NT2/D1 (cell line): ENCODE measurements around the gene PYGO2.
"Not testable (repeated sequence)": the region's sequence is repeated elsewhere in the genome, so short reads cannot be mapped to it uniquely, and the experiment has no call there.

Experiments used
- DNase-seq: peaks from one replicate; pipeline ENCODE4 v3.0.0-alpha.2; 2011; ENCODE audit warnings: low read depth, low spot score
- H3K27me3 ChIP-seq: 2 replicates; pipeline ENCODE4 v1.6.0; 2011; ENCODE audit warnings: mild to moderate bottlenecking; ENCODE audit not compliant: insufficient read length, insufficient read depth
- H3K36me3 ChIP-seq: 2 replicates; pipeline ENCODE4 v1.6.1; 2011; ENCODE audit warnings: mild to moderate bottlenecking, low read length, mixed read lengths; ENCODE audit not compliant: insufficient read depth, insufficient read length
- H3K4me1 ChIP-seq: 2 replicates; pipeline ENCODE4 v1.5.1; 2011; ENCODE audit not compliant: insufficient read depth, insufficient read length
- H3K4me3 ChIP-seq: 2 replicates; pipeline ENCODE4 v1.5.1; 2011; ENCODE audit warnings: low read depth; ENCODE audit not compliant: insufficient read length
- H3K9ac ChIP-seq: 2 replicates; pipeline ENCODE4 v1.6.0; 2011; ENCODE audit warnings: low read depth; ENCODE audit not compliant: insufficient read length
- H3K9me3 ChIP-seq: 2 replicates; pipeline ENCODE4 v1.5.1; 2011; ENCODE audit warnings: mild to moderate bottlenecking, low read length; ENCODE audit not compliant: insufficient read depth
- SUZ12 ChIP-seq: IDR thresholded peaks from 2 replicates; pipeline ENCODE4 v1.6.1; 2011; ENCODE audit not compliant: insufficient read length, insufficient read depth; ENCODE audit errors: extremely low read depth
- YY1 ChIP-seq: IDR thresholded peaks from 2 replicates; pipeline ENCODE4 v1.6.1; 2011; ENCODE audit not compliant: insufficient read length, insufficient read depth
- ZNF274 ChIP-seq: IDR thresholded peaks from 2 replicates; pipeline ENCODE4 v1.6.1; 2011; ENCODE audit warnings: mild to moderate bottlenecking, low read depth, low read length

PYGO2 gene

GRCh38 chr1:154993572-154994268 lies 32.1 kb upstream of the PYGO2 start, which contains the start of gene LENEP:
Gene LENEP (plus strand): TSS chr1:154993586. CDS start chr1:154993608, 22 bp downstream.
- DNase-seq = no peak
- no peak for TF ChIP-seq SUZ12
- TF ChIP-seq ZNF274 = no peak
- no peak for TF ChIP-seq YY1
- no peak within 1 kb of the TSS for H3K4me3 ChIP-seq
- H3K27me3 ChIP-seq = no peaks in the 10 kb centered on the region
- no peaks in the 10 kb centered on the region for H3K9me3 ChIP-seq
- H3K4me1 ChIP-seq = peaks cover 19% of the 10 kb centered on the region
- H3K36me3 ChIP-seq = peaks cover 48% of the 10 kb centered on the region
- peak within 1 kb of the TSS; percentile 17 for H3K9ac ChIP-seq

DNA sequence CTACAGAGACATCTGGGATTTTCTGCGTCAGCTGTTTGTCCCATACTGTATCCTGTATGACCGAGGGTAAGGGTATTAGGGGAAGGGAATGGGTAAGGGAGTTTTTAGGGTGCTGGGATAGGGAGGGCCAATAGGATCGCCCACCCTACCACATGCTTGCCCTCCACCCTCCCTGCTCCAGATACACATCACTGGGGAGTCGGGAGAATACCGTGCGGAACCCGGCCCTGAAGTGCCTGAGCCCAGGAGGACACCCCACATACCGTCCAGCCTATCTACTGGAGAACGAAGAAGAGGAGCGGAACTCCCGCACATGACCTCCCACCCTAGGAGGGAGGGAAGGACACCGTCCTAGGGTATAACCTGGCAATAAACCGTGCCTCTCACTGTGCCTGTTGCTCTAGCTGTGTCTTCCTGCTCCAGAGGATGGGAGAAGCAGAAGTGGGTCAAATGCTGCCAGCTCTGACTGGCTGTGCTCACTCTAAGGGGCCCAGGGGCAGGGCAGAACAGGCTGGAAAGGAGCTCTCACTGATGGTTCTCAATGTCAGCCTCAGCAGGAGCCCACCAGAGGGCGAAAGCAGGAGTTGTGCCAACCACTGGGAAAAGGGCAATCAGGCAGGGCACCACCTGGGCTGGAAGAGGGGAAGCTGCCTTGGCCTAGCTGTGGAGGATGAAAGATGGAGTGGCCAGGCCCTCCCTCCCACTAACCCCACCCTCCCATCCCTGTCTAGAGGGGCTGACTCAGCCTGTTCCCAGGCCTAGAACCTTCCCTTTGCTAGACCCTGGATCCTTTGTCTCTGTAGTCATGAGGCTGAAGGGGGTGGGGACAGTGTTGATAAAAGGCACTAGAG lies 31.4 kb upstream of the PYGO2 start:
- H3K4me1 ChIP-seq = peaks cover 26% of the 10 kb centered on the region
- H3K9ac ChIP-seq = no peak overlapping the region
- H3K27me3 ChIP-seq = no peaks in the 10 kb centered on the region
- no peak overlapping the region for H3K4me3 ChIP-seq
- TF ChIP-seq ZNF274 (no peak), SUZ12 (no peak), YY1 (no peak)
- no peaks in the 10 kb centered on the region for H3K9me3 ChIP-seq
- H3K36me3 ChIP-seq = peaks cover 56% of the 10 kb centered on the region
- no peak for DNase-seq

- no peak for TF ChIP-seq YY1
- no peak for TF ChIP-seq ZNF274
- TF ChIP-seq SUZ12 = no peak
- Histone ChIP-seq H3K9ac (no peak overlapping the region), H3K4me1 (peaks cover 23% of the 10 kb centered on the region), H3K9me3 (no peaks in the 10 kb centered on the region), H3K27me3 (no peaks in the 10 kb centered on the region), H3K36me3 (peaks cover 77% of the 10 kb centered on the region), H3K4me3 (no peak overlapping the region)
- DNase-seq = no peak
These were observed 28.7 kb upstream of the PYGO2 start for GRCh38 chr1:154990276-154990675.

GRCh38 chr1:154989195-154989860 lies 27.7 kb upstream of the PYGO2 start:
- Histone ChIP-seq H3K9me3 (no peaks in the 10 kb centered on the region), H3K9ac (no peak overlapping the region), H3K4me1 (peaks cover 19% of the 10 kb centered on the region), H3K27me3 (no peaks in the 10 kb centered on the region), H3K36me3 (peaks cover 84% of the 10 kb centered on the region), H3K4me3 (no peak overlapping the region)
- TF ChIP-seq SUZ12 = no peak
- TF ChIP-seq ZNF274 = no peak
- TF ChIP-seq YY1 = no peak
- DNase-seq = no peak

DNA sequence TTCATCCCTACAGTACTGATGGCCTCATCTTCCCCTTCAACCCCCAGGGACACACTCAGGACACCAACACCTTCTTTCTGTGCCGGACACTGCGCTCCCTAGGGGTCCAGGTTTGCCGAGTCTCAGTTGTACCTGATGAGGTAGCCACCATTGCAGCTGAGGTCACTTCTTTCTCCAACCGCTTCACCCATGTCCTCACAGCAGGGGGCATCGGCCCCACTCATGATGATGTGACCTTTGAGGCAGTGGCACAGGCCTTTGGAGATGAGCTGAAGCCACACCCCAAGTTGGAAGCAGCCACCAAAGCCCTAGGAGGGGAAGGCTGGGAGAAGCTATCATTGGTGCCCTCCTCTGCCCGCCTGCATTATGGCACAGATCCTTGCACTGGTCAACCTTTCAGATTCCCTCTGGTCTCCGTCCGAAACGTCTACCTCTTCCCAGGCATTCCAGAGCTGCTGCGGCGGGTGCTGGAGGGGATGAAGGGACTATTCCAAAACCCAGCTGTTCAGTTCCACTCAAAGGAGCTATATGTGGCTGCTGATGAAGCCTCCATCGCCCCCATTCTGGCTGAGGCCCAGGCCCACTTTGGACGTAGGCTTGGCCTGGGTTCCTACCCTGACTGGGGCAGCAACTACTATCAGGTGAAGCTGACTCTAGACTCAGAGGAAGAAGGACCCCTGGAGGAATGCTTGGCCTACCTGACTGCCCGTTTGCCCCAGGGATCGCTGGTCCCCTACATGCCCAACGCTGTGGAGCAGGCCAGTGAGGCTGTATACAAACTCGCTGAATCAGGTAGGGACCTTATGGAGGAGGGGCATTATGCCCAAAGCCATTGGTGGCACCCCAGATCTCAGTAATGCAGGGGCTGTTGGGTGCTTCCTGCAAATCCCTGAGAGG lies 26.7 kb upstream of the PYGO2 start:
- no peak overlapping the region for H3K9ac ChIP-seq
- TF ChIP-seq YY1 (no peak), ZNF274 (no peak), SUZ12 (no peak)
- DNase-seq = no peak
- H3K9me3 ChIP-seq = no peaks in the 10 kb centered on the region
- H3K36me3 ChIP-seq = peaks cover 74% of the 10 kb centered on the region
- peaks cover 13% of the 10 kb centered on the region for H3K4me1 ChIP-seq
- no peaks in the 10 kb centered on the region for H3K27me3 ChIP-seq
- no peak overlapping the region for H3K4me3 ChIP-seq

- Histone ChIP-seq H3K9ac (no peak overlapping the region), H3K4me1 (peaks cover 9% of the 10 kb centered on the region), H3K9me3 (no peaks in the 10 kb centered on the region), H3K36me3 (peaks cover 65% of the 10 kb centered on the region), H3K27me3 (no peaks in the 10 kb centered on the region), H3K4me3 (no peak overlapping the region)
- DNase-seq = no peak
- TF ChIP-seq SUZ12 (no peak), ZNF274 (no peak), YY1 (no peak)
These were observed 25.7 kb upstream of the PYGO2 start for GRCh38 chr1:154987326-154987725.

GRCh38 chr1:154986736-154987135 lies 25.2 kb upstream of the PYGO2 start:
- H3K9ac ChIP-seq, DNase-seq, H3K4me1 ChIP-seq, H3K4me3 ChIP-seq, H3K9me3 ChIP-seq, H3K27me3 ChIP-seq: not testable (repeated sequence)
- H3K36me3 ChIP-seq = peaks cover 64% of the 10 kb centered on the region
